Measurements from ENCODE around the gene RAPGEF4.

Gene RAPGEF4

GRCh38 chr2:172931918-172932520 is 196.4 kb downstream of the RAPGEF4 start:
- H3K4me1 ChIP-seq (ENCODE audit: control insufficient read depth, insufficient read depth, low read length, unreplicated experiment), result peaks cover 31% of the 10 kb centered on the region
- no peak overlapping the region for H3K27ac ChIP-seq (ENCODE audit: low read depth, low read length)
- H3K36me3 ChIP-seq (ENCODE audit: insufficient read depth, low read length), result no peaks in the 10 kb centered on the region
- H3K79me2 ChIP-seq (ENCODE audit: control insufficient read depth, insufficient read depth, low read length, unreplicated experiment), result no peaks in the 10 kb centered on the region
- H3K4me3 ChIP-seq (ENCODE audit: low read depth, low read length), result no peak overlapping the region
- H2AFZ ChIP-seq (ENCODE audit: low read length, unreplicated experiment), result no peak overlapping the region
- no peaks in the 10 kb centered on the region for H3K27me3 ChIP-seq (ENCODE audit: insufficient read depth, low read length)

DNA sequence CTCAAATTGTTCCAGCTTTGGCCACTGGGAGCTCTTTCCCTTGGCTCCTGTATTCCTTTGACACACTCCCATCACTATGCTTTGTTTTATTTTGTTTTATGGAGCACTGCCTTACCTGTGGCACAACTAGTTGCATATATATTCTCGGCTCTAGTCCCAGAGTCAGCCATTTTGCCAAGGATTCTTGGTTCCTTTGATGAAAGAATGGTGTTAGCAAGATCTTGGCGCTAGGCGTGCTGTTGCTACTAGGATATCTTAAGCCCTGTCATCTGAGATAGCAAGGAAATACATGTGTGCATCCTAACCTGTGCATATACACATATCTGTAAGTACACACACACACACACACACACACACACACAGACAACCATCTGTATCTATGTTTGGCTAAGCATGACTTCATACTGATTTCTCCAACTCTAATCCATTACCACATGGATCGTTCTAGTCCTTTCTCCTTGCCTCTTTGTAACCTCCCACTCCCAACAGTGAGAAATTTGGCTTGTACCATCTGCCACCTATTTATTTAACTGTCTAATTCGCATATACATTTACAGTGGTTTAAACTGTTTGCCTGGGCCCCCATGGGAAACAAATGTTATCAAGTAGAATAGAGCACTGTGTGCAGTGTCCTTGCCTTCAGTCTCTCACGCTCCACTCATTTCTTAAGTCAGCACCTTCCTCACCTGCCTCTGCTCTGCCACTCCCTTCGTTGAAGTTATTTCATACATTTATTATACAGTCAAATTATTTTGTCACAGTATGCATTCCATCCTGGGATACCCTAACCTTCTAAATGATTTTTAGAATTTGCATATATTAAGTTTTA is 202.5 kb downstream of the RAPGEF4 start:
- no peaks in the 10 kb centered on the region for H3K79me2 ChIP-seq (ENCODE audit: control insufficient read depth, insufficient read depth, low read length, unreplicated experiment)
- H3K4me3 ChIP-seq (ENCODE audit: low read depth, low read length), result no peak overlapping the region
- no peaks in the 10 kb centered on the region for H3K4me1 ChIP-seq (ENCODE audit: control insufficient read depth, insufficient read depth, low read length, unreplicated experiment)
- H3K27me3 ChIP-seq (ENCODE audit: insufficient read depth, low read length), result no peaks in the 10 kb centered on the region
- no peak overlapping the region for H3K27ac ChIP-seq (ENCODE audit: low read depth, low read length)
- no peak overlapping the region for H2AFZ ChIP-seq (ENCODE audit: low read length, unreplicated experiment)
- no peaks in the 10 kb centered on the region for H3K36me3 ChIP-seq (ENCODE audit: insufficient read depth, low read length)

DNA sequence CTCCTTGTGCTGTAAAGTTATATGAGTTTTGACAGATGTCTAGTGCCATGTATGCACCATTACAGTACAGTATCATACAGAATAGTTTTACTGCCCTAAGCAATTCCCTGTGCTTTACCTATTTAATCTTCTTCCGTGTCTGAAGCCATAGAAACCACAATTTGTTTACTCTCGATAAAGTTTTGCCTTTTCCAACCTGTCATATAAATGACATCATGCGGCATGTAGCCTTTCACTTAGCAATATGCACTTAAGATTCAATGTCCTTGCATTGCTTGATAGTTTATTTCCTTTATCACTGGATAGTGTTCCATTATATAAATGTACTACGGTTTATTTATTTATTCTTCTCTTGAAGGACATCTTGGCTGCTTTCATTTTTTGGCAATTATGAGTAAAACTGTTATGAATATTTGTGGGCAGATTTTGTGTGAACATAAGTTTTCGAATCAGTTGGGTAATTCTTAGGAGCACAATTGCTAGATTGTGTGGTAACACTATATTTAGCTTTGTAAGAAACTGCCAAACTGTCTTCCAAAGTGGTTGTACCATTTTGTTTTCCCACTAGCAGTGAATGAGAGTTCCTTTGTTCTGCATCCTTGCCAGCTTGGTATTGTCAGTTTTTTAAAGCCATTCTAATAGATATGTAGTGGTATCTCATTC is 203.2 kb downstream of the RAPGEF4 start:
- H3K4me1 ChIP-seq (ENCODE audit: control insufficient read depth, insufficient read depth, low read length, unreplicated experiment), result no peaks in the 10 kb centered on the region
- H3K79me2 ChIP-seq (ENCODE audit: control insufficient read depth, insufficient read depth, low read length, unreplicated experiment), result no peaks in the 10 kb centered on the region

GRCh38 chr2:172943539-172943938 is 207.9 kb downstream of the RAPGEF4 start:
- Histone ChIP-seq H3K79me2 (ENCODE audit: control insufficient read depth, insufficient read depth, low read length, unreplicated experiment) (no peaks in the 10 kb centered on the region), H3K27ac (ENCODE audit: low read depth, low read length) (no peak overlapping the region), H2AFZ (ENCODE audit: low read length, unreplicated experiment) (no peak overlapping the region), H3K4me3 (ENCODE audit: low read depth, low read length) (no peak overlapping the region), H3K27me3 (ENCODE audit: insufficient read depth, low read length) (no peaks in the 10 kb centered on the region), H3K4me1 (ENCODE audit: control insufficient read depth, insufficient read depth, low read length, unreplicated experiment) (peaks cover 6% of the 10 kb centered on the region), H3K36me3 (ENCODE audit: insufficient read depth, low read length) (no peaks in the 10 kb centered on the region)

More for the DNA sequence above, 203.2 kb downstream of the RAPGEF4 start:
- Histone ChIP-seq H3K4me3 (ENCODE audit: low read depth, low read length) (no peak overlapping the region), H3K27me3 (ENCODE audit: insufficient read depth, low read length) (no peaks in the 10 kb centered on the region), H3K27ac (ENCODE audit: low read depth, low read length) (no peak overlapping the region), H3K36me3 (ENCODE audit: insufficient read depth, low read length) (no peaks in the 10 kb centered on the region), H2AFZ (ENCODE audit: low read length, unreplicated experiment) (no peak overlapping the region)

DNA sequence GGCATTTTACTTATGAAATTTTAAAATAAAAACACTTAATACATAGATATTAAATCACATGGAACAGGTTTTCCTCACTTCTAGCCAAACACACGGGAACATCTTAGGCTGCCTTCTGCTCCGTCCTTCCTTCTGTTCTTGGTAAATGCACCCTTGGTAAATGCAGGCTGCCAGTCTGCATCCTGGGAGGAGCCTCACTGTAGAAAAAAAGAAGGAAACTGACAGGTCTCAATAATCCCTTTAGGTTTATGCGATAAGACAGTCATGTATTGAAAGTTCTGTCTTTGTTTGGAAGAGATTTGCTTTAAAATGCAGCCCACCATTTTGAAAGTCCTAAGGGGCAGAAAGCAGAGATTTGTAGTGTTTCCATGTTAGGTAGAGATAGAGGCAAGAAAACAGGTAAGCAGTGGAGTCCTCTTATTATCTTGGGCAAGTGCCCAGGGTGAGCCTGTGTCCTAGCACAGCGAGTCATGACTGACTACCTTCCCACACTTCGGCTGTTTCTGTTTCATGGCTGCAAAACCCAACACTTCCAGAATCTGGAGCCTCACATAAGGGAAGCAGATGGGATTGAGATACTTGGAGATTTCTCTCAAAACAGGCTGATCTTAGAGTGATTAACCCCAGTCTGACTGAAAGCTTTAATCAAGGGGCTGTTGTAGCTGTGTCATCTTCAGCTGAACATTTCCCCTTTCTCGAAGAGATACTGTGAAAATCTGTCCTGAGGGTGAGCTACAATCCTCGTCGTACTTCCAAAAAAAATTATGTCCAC is 208.6 kb downstream of the RAPGEF4 start:
- H3K4me3 ChIP-seq (ENCODE audit: low read depth, low read length), result no peak overlapping the region
- H3K27ac ChIP-seq (ENCODE audit: low read depth, low read length), result no peak overlapping the region
- no peaks in the 10 kb centered on the region for H3K36me3 ChIP-seq (ENCODE audit: insufficient read depth, low read length)
- H3K27me3 ChIP-seq (ENCODE audit: insufficient read depth, low read length), result no peaks in the 10 kb centered on the region
- no peaks in the 10 kb centered on the region for H3K79me2 ChIP-seq (ENCODE audit: control insufficient read depth, insufficient read depth, low read length, unreplicated experiment)
- peaks cover 6% of the 10 kb centered on the region for H3K4me1 ChIP-seq (ENCODE audit: control insufficient read depth, insufficient read depth, low read length, unreplicated experiment)
- H2AFZ ChIP-seq (ENCODE audit: low read length, unreplicated experiment), result no peak overlapping the region

DNA sequence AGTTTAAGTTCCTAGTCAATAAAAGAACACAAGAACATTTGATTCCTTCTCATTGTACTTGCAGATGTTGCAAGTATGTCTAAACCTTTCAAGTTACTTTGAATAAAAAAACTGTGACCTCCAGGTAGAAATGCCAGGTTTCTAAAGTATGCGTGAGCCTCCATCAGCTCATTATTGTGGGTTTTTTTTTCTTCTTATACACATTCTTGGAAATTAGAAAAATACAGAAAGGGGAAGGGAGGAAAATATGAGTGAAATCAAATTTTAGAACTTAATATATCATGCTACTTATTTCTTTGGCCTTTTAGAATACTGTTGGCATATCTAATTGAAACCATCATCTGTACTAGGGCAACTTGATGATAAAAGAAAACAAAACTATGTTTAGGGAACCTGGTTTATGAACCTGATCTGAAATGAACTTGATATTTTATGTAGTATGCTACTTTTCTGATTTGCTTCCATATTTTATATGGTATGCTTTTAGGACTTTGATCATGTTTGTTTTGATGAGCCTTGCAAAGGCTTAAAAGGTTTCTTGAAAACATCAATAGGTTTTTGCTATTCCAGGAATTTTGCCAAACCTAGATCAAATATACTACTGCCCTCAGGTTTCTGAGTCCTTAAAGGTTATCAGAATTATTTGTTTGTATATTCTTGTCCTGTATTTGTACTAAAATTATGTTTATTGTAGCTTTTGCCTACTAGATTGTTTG is 209.3 kb downstream of the RAPGEF4 start:
- Histone ChIP-seq H3K27ac (ENCODE audit: low read depth, low read length) (no peak overlapping the region), H3K27me3 (ENCODE audit: insufficient read depth, low read length) (no peaks in the 10 kb centered on the region), H3K4me3 (ENCODE audit: low read depth, low read length) (no peak overlapping the region), H3K36me3 (ENCODE audit: insufficient read depth, low read length) (no peaks in the 10 kb centered on the region), H3K4me1 (ENCODE audit: control insufficient read depth, insufficient read depth, low read length, unreplicated experiment) (peaks cover 6% of the 10 kb centered on the region), H2AFZ (ENCODE audit: low read length, unreplicated experiment) (no peak overlapping the region), H3K79me2 (ENCODE audit: control insufficient read depth, insufficient read depth, low read length, unreplicated experiment) (no peaks in the 10 kb centered on the region)

- Histone ChIP-seq H3K79me2 (ENCODE audit: control insufficient read depth, insufficient read depth, low read length, unreplicated experiment) (no peaks in the 10 kb centered on the region), H3K36me3 (ENCODE audit: insufficient read depth, low read length) (no peaks in the 10 kb centered on the region), H3K4me1 (ENCODE audit: control insufficient read depth, insufficient read depth, low read length, unreplicated experiment) (peaks cover 6% of the 10 kb centered on the region), H3K27me3 (ENCODE audit: insufficient read depth, low read length) (no peaks in the 10 kb centered on the region), H3K27ac (ENCODE audit: low read depth, low read length) (no peak overlapping the region), H3K4me3 (ENCODE audit: low read depth, low read length) (no peak overlapping the region), H2AFZ (ENCODE audit: low read length, unreplicated experiment) (no peak overlapping the region)
These were observed 209.8 kb downstream of the RAPGEF4 start for GRCh38 chr2:172945510-172945850.

DNA sequence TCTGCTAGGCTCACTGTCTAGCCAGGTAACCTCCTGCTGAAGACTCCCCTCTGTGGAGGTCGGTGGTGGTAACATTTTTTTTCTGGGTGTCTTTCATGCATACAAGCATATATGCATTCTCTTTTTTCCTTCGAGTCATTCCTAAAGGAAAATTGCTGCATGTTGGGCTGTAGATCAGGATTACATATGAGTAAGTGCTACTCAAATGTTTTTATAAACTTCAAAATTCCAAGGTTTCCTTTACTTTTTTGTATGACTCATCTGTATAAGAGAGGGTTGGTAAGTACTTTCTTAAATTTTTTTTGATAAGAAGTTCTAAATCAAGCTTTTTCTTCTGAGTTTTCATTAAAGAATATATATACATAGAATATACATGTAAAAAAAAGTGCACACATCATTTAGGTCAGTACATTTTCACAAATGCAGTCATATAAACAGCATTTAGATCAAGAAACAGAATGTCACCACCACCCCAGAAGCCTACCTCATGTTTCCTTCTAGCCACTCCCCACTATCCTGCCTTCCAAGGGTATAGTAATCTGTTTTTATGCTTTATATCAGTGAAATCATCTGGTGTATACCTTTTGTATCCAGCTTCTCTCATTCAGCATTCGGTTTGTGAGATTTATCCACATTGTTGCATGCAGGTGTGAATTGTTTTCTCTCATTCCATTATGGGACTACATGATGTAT is 212.0 kb downstream of the RAPGEF4 start:
- no peak overlapping the region for H2AFZ ChIP-seq (ENCODE audit: low read length, unreplicated experiment)
- no peak overlapping the region for H3K4me3 ChIP-seq (ENCODE audit: low read depth, low read length)
- no peak overlapping the region for H3K27ac ChIP-seq (ENCODE audit: low read depth, low read length)
- no peaks in the 10 kb centered on the region for H3K27me3 ChIP-seq (ENCODE audit: insufficient read depth, low read length)
- no peaks in the 10 kb centered on the region for H3K79me2 ChIP-seq (ENCODE audit: control insufficient read depth, insufficient read depth, low read length, unreplicated experiment)
- peaks cover 6% of the 10 kb centered on the region for H3K4me1 ChIP-seq (ENCODE audit: control insufficient read depth, insufficient read depth, low read length, unreplicated experiment)
- H3K36me3 ChIP-seq (ENCODE audit: insufficient read depth, low read length), result no peaks in the 10 kb centered on the region

GRCh38 chr2:172949522-172949921 is 213.9 kb downstream of the RAPGEF4 start:
- Histone ChIP-seq H3K27ac (ENCODE audit: low read depth, low read length) (no peak overlapping the region), H3K4me1 (ENCODE audit: control insufficient read depth, insufficient read depth, low read length, unreplicated experiment) (peaks cover 17% of the 10 kb centered on the region), H3K79me2 (ENCODE audit: control insufficient read depth, insufficient read depth, low read length, unreplicated experiment) (no peaks in the 10 kb centered on the region), H2AFZ (ENCODE audit: low read length, unreplicated experiment) (no peak overlapping the region), H3K27me3 (ENCODE audit: insufficient read depth, low read length) (no peaks in the 10 kb centered on the region), H3K36me3 (ENCODE audit: insufficient read depth, low read length) (no peaks in the 10 kb centered on the region), H3K4me3 (ENCODE audit: low read depth, low read length) (no peak overlapping the region)
